SKM-1 (cell line): ENCODE results near the gene EPS8L2.
"Not testable (repeated sequence)": the region's sequence is repeated elsewhere in the genome, so short reads cannot be mapped to it uniquely, and the experiment has no call there.

Experiments
- DNase-seq: peaks from one replicate; lab custom pipeline; 2025; ENCODE audit not compliant: unreplicated experiment; lab: John Stamatoyannopoulos, UW

The EPS8L2 gene

GRCh38 chr11:689625-690024 lies 16.4 kb upstream of the EPS8L2 start:
- DNase-seq, result no peak

- DNase-seq, result not testable (repeated sequence)
Measured at GRCh38 chr11:690244-690643, 15.8 kb upstream of the EPS8L2 start.

- no peak for DNase-seq
Measured at GRCh38 chr11:690738-691633, 15.0 kb upstream of the EPS8L2 start.

GRCh38 chr11:691710-692590 lies 14.1 kb upstream of the EPS8L2 start:
- no peak for DNase-seq

- DNase-seq, result no peak
Measured at GRCh38 chr11:692824-693414, 13.1 kb upstream of the EPS8L2 start.

- DNase-seq, result no peak
Measured at GRCh38 chr11:693415-693831, 12.6 kb upstream of the EPS8L2 start.

GRCh38 chr11:693887-694562 lies 12.0 kb upstream of the EPS8L2 start:
- no peak for DNase-seq

- DNase-seq, result peak; percentile 96
Measured at GRCh38 chr11:694563-695287, 11.3 kb upstream of the EPS8L2 start, which contains the start of gene DEAF1. TSS of gene DEAF1 (minus strand) at chr11:695222. CDS start at chr11:695047, 175 bp downstream.

- DNase-seq, result no peak
Measured at GRCh38 chr11:695288-695537, 10.8 kb upstream of the EPS8L2 start.

- peak; percentile 97 for DNase-seq
Measured at GRCh38 chr11:695538-696248, 10.3 kb upstream of the EPS8L2 start, which contains the start of gene TMEM80. TSS of gene TMEM80 (plus strand) at chr11:695816. CDS start at chr11:695828, 12 bp downstream.

GRCh38 chr11:696955-697491 lies 9.0 kb upstream of the EPS8L2 start:
- no peak for DNase-seq

- DNase-seq, result no peak
Measured at GRCh38 chr11:697811-698311, 8.2 kb upstream of the EPS8L2 start.

GRCh38 chr11:698493-699115 lies 7.4 kb upstream of the EPS8L2 start:
- DNase-seq, result no peak

GRCh38 chr11:699116-699508 lies 6.9 kb upstream of the EPS8L2 start:
- no peak for DNase-seq

- DNase-seq, result no peak
Measured at GRCh38 chr11:699753-700152, 6.3 kb upstream of the EPS8L2 start.

GRCh38 chr11:701741-702461 lies 4.1 kb upstream of the EPS8L2 start:
- no peak for DNase-seq

- DNase-seq, result no peak
Measured at GRCh38 chr11:702462-703461, 3.3 kb upstream of the EPS8L2 start.
